H1 (cell line): ENCODE measurements around the gene BRPF1. TPM values are rescaled to one million over a fixed set of nuclear protein-coding genes. Genes with fewer than 3 reads are reported as not detected.

Experiments
- CTCF ChIA-PET: fragments of 300-600 bp; sonication (Branson Sonifier 250); formaldehyde crosslinking; loops from one replicate; lab custom pipeline; 2021; ENCODE audit not compliant: partially characterized antibody; lab: Charles Lee
- POLR2A ChIA-PET: fragments of 300-600 bp; sonication (Branson Sonifier 250); formaldehyde crosslinking; loops from one replicate; lab custom pipeline; 2021; ENCODE audit warnings: inconsistent platforms; ENCODE audit not compliant: partially characterized antibody; lab: Charles Lee
- DNase-seq, 2 experiments: peaks; one replicate each; pipeline versions ENCODE4 v3.0.0 to v3.0.0-alpha.2; 2010 to 2022; ENCODE audit warnings: low spot score in 2 of 2, low read depth in 1 of 2, mixed read lengths in 1 of 2
- FAIRE-seq: peaks from 2 replicates; lab custom pipeline; 2011; peaks lifted over from hg19 to GRCh38; lab: Jason Lieb, UNC
- H2AFZ ChIP-seq: 2 replicates; pipeline ENCODE4 v1.8.1; 2012; ENCODE audit warnings: low read length, inconsistent platforms
- H2AK5ac ChIP-seq: 2 replicates; pipeline ENCODE4 v1.6.1; 2013; ENCODE audit warnings: low read depth, low read length
- H2BK120ac ChIP-seq: replicated peaks from 2 replicates; pipeline ENCODE3; 2013; ENCODE audit warnings: low read depth, low read length, inconsistent platforms
- H2BK12ac ChIP-seq: 2 replicates; pipeline ENCODE4 v1.6.1; 2013; ENCODE audit warnings: low read depth, low read length
- H2BK15ac ChIP-seq: 2 replicates; pipeline ENCODE4 v1.6.1; 2013; ENCODE audit warnings: low read length
- H2BK20ac ChIP-seq: 2 replicates; pipeline ENCODE4 v1.6.1; 2013; ENCODE audit warnings: low read length
- H2BK5ac ChIP-seq: 2 replicates; pipeline ENCODE4 v1.6.1; 2013; ENCODE audit warnings: low read depth, low read length
- H3K14ac ChIP-seq: 2 replicates; pipeline ENCODE4 v1.6.1; 2013; ENCODE audit warnings: inconsistent platforms; ENCODE audit not compliant: insufficient read length
- H3K18ac ChIP-seq: 2 replicates; pipeline ENCODE4 v1.6.1; 2013; ENCODE audit warnings: low read length; ENCODE audit errors: extremely low read depth
- H3K23ac ChIP-seq: 2 replicates; pipeline ENCODE4 v1.6.1; 2013; ENCODE audit warnings: inconsistent platforms; ENCODE audit not compliant: insufficient read length
- H3K23me2 ChIP-seq: 2 replicates; pipeline ENCODE4 v1.6.1; 2013; ENCODE audit warnings: low read depth, low read length
- H3K27ac ChIP-seq: 2 replicates; pipeline ENCODE4 v1.6.1; 2011; ENCODE audit warnings: low read depth, low read length, inconsistent platforms
- H3K27me3 ChIP-seq, 4 experiments: replicated peaks in 1 of 4; 1 replicate in 1 of 4; 2 replicates in 3 of 4; pipeline versions ENCODE4 v1.6.1 to v1.8.1; 2011 to 2013; ENCODE audit warnings: low read length in 3 of 4, mild to moderate bottlenecking in 3 of 4, inconsistent platforms in 2 of 4, mixed read lengths in 2 of 4, moderate library complexity in 1 of 4; ENCODE audit not compliant: control insufficient read depth in 3 of 4, insufficient read depth in 3 of 4; ENCODE audit errors: extremely low read depth in 1 of 4
- H3K36me3 ChIP-seq, 4 experiments: 2 replicates each; pipeline versions ENCODE4 v1.6.1 to v1.8.1; 2011 to 2013; ENCODE audit warnings: mild to moderate bottlenecking in 4 of 4, low read length in 3 of 4, moderate library complexity in 2 of 4, control low read depth in 1 of 4, inconsistent platforms in 1 of 4; ENCODE audit not compliant: insufficient read depth in 4 of 4, control insufficient read depth in 2 of 4
- H3K4ac ChIP-seq: replicated peaks from 2 replicates; pipeline ENCODE3; 2013; ENCODE audit warnings: low read length, low read depth, mixed read lengths, inconsistent platforms; ENCODE audit not compliant: insufficient read length
- H3K4me1 ChIP-seq, 4 experiments: replicated peaks in 1 of 4; 1 replicate in 1 of 4; 2 replicates in 3 of 4; pipeline versions ENCODE4 v1.6.1 to v1.8.1; 2011 to 2013; ENCODE audit warnings: low read length in 3 of 4, inconsistent platforms in 2 of 4, mixed read lengths in 1 of 4; ENCODE audit not compliant: insufficient read depth in 4 of 4, control insufficient read depth in 3 of 4
- H3K4me2 ChIP-seq, 2 experiments: 2 replicates each; pipeline versions ENCODE4 v1.6.1 to v1.8.1; 2011 to 2013; ENCODE audit warnings: low read depth in 2 of 2, low read length in 2 of 2, control low read depth in 1 of 2, inconsistent platforms in 1 of 2, mild to moderate bottlenecking in 1 of 2; ENCODE audit not compliant: insufficient read depth in 1 of 2
- H3K4me3 ChIP-seq, 4 experiments: fragments of 200-600, 300-600 bp in 1 of 4; sonication (generic), shearing (Covaris generic), sonication (Bioruptor Twin) in 1 of 4; 2 replicates each; pipeline versions ENCODE4 v1.5.1 to v1.8.1; 2011 to 2016; ENCODE audit warnings: low read length in 4 of 4, low read depth in 3 of 4, control low read depth in 2 of 4, inconsistent platforms in 2 of 4, mild to moderate bottlenecking in 2 of 4, mixed read lengths in 1 of 4, moderate library complexity in 1 of 4; ENCODE audit not compliant: insufficient read depth in 2 of 4; ENCODE audit errors: extremely low read depth in 1 of 4
- H3K56ac ChIP-seq: replicated peaks from 2 replicates; pipeline ENCODE3; 2013; ENCODE audit warnings: low read depth, mild to moderate bottlenecking, mixed read lengths, low read length, inconsistent platforms; ENCODE audit not compliant: insufficient read length
- H3K79me1 ChIP-seq: 2 replicates; pipeline ENCODE4 v1.6.1; 2013; ENCODE audit warnings: low read depth, low read length, control low read depth
- H3K79me2 ChIP-seq, 2 experiments: 2 replicates each; pipeline versions ENCODE4 v1.6.1 to v1.8.1; 2012 to 2013; ENCODE audit warnings: low read length in 2 of 2, mild to moderate bottlenecking in 2 of 2, inconsistent platforms in 1 of 2; ENCODE audit not compliant: insufficient read depth in 2 of 2, control insufficient read depth in 1 of 2
- H3K9ac ChIP-seq, 4 experiments: replicated peaks in 1 of 4; 1 replicate in 1 of 4; 2 replicates in 3 of 4; pipeline versions ENCODE4 v1.6.1 to v1.8.1; 2011 to 2013; ENCODE audit warnings: low read depth in 3 of 4, low read length in 3 of 4, control low read depth in 2 of 4, mild to moderate bottlenecking in 2 of 4, moderate library complexity in 2 of 4, inconsistent platforms in 1 of 4; ENCODE audit errors: extremely low read depth in 1 of 4
- H3K9me3 ChIP-seq, 2 experiments: 2 replicates each; pipeline versions ENCODE4 v1.6.1 to v1.8.1; 2012 to 2013; ENCODE audit warnings: mild to moderate bottlenecking in 2 of 2, moderate library complexity in 2 of 2, control low read depth in 1 of 2, inconsistent platforms in 1 of 2, low read depth in 1 of 2, low read length in 1 of 2, mixed read lengths in 1 of 2; ENCODE audit not compliant: insufficient read depth in 2 of 2
- H4K20me1 ChIP-seq, 2 experiments: replicated peaks in 1 of 2; 2 replicates each; pipeline versions ENCODE3 to v1.8.1; 2011 to 2013; ENCODE audit warnings: inconsistent platforms in 2 of 2, low read length in 2 of 2, mild to moderate bottlenecking in 1 of 2; ENCODE audit not compliant: insufficient read depth in 2 of 2, control insufficient read depth in 1 of 2
- H4K5ac ChIP-seq: 2 replicates; pipeline ENCODE4 v1.6.1; 2013; ENCODE audit warnings: low read length, low read depth, mixed read lengths, inconsistent platforms; ENCODE audit not compliant: insufficient read length
- H4K8ac ChIP-seq: 2 replicates; pipeline ENCODE4 v1.8.0; 2013; ENCODE audit warnings: mild to moderate bottlenecking, moderate library complexity, low read length, inconsistent platforms; ENCODE audit not compliant: insufficient read depth; ENCODE audit errors: extremely low read depth
- H4K91ac ChIP-seq: replicated peaks from 2 replicates; pipeline ENCODE3; 2013; ENCODE audit warnings: low read length, mixed read lengths, inconsistent platforms; ENCODE audit not compliant: insufficient read length
- HDAC6 ChIP-seq: IDR thresholded peaks from one replicate; pipeline ENCODE4 v1.7.1; 2012; ENCODE audit warnings: low read depth, mild to moderate bottlenecking, inconsistent platforms, low read length, moderate library complexity
- KDM5A ChIP-seq: fragments of 200-600 bp; IDR thresholded peaks from 2 replicates; pipeline ENCODE4 v1.7.1; 2012; ENCODE audit warnings: mild to moderate bottlenecking, low read length, inconsistent platforms, mixed read lengths
- SAP30 ChIP-seq: fragments of 300-600 bp; sonication (generic); IDR thresholded peaks from 2 replicates; pipeline ENCODE4 v1.7.1; 2012; ENCODE audit warnings: low read length, moderate library complexity, mild to moderate bottlenecking, inconsistent platforms; ENCODE audit not compliant: insufficient read depth, insufficient replicate concordance
- SP2 ChIP-seq: IDR thresholded peaks from 2 replicates; pipeline ENCODE4 v1.6.1; 2012; ENCODE audit warnings: mild to moderate bottlenecking, low read length, inconsistent platforms
- SRF ChIP-seq: IDR thresholded peaks from 2 replicates; pipeline ENCODE4 v1.6.1; 2011; ENCODE audit warnings: mild to moderate bottlenecking, low read depth, low read length, moderate library complexity
- TAF1 ChIP-seq: IDR thresholded peaks from 2 replicates; pipeline ENCODE4 v1.6.1; 2011; ENCODE audit warnings: mild to moderate bottlenecking, low read depth, low read length
- TAF7 ChIP-seq: optimal IDR thresholded peaks from 2 replicates; pipeline ENCODE3; 2011; ENCODE audit warnings: low read depth, mild to moderate bottlenecking, inconsistent platforms, low read length, moderate library complexity, borderline replicate concordance
- WGBS, 2 experiments: shearing (Covaris generic) in 1 of 2; methylation state at CpG; one replicate each; pipeline versions ENCODE4 v1.1.6 to v1.1.7; 2013 to 2015; ENCODE audit warnings: low lambda C conversion rate in 2 of 2, mixed read lengths in 2 of 2, inconsistent platforms in 1 of 2, low coverage in 1 of 2, missing lambda C conversion rate in 1 of 2; ENCODE audit not compliant: insufficient replicate concordance in 2 of 2, insufficient coverage in 1 of 2, insufficient read length in 1 of 2; ENCODE audit errors: extremely low coverage in 1 of 2, missing lambda C conversion rate in 1 of 2; 5-methylcytosine and 5-hydroxymethylcytosine counted together
- polyA plus RNA-seq, 7 experiments: library from polyadenylated mRNA; depleted of rRNA in 3 of 7; stranded (reverse) in 5 of 7; unstranded in 2 of 7; fragments of >200 nt in 5 of 7; fragments of 200-250 nt in 2 of 7; gene quantifications; 1 replicate in 5 of 7; 2 replicates in 1 of 7; 4 replicates in 1 of 7; pipeline versions ENCODE4 v1.2.1 to v1.2.3, GENCODE V29; 2011 to 2013; ENCODE audit warnings: missing spikeins in 2 of 7, mixed read lengths in 2 of 7
- total RNA-seq: library from RNA; stranded (reverse); fragmentation: NEBNext Ultra II Directional; extraction: Animal tissue kit (Norgen Biotek cat#: 25700); gene quantifications from 2 replicates; pipeline ENCODE4 v1.2.1, GENCODE V29; 2021

BRPF1 gene
- total and polyA plus RNA-seq, 2 of the 8 experiments (the other 6 are each of a cell fraction or from before 2014, with no cell fraction given), result 11.3 to 21.7 TPM

DNA sequence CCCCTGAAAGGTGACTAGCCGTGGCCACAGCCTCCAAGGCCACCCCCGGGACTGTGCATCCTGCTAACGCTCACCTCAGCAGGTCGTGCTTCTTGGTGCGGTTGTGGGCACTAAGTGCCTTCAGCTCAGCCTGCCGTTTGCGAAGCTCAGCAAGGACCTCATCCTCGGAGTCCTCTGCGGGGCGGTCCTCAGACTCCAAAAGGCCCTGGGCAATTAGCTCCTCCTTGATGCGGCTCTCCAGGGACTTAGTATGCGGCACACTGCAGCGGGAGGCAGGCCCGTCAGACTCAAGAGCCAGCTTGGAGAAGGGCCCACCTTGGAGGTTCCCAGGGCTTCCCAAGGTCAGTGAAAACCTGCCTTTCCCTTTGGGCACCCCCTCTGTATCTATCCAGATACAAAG, 52.4 kb downstream of the BRPF1 start:
- Histone ChIP-seq H3K23ac (no peak overlapping the region), H3K4me2 (no peak overlapping the region), H2BK15ac (no peak overlapping the region), H4K5ac (no peak overlapping the region), H3K23me2 (no peaks in the 10 kb centered on the region), H2AK5ac (no peak overlapping the region), H3K18ac (no peak overlapping the region), H2BK120ac (no peak overlapping the region), H2AFZ (no peak overlapping the region), H2BK20ac (no peak overlapping the region), H3K27me3 (no peaks in the 10 kb centered on the region), H3K9me3 (no peaks in the 10 kb centered on the region), H3K4me3 (no peak overlapping the region), H4K8ac (no peak overlapping the region; the same call in 1 of the 2 replicates), H2BK12ac (no peak overlapping the region), H3K27ac (no peak overlapping the region), H4K91ac (no peak overlapping the region), H3K56ac (no peak overlapping the region), H3K9ac (no peak overlapping the region; a peak in 2 of 7 replicates), H4K20me1 (peaks cover 0 to 1% of the 10 kb centered on the region in 2 experiments), H3K79me2 (no peaks in the 10 kb centered on the region), H3K36me3 (peaks cover 4 to 49% (median 28%) of the 10 kb centered on the region in 4 experiments), H3K79me1 (no peaks in the 10 kb centered on the region), H3K14ac (no peak overlapping the region), H3K4me1 (no peaks in the 10 kb centered on the region), H2BK5ac (no peak overlapping the region), H3K4ac (no peak overlapping the region)
- DNase-seq (no peak), FAIRE-seq (no peak)
- WGBS, 2 experiments, result 96% methylated on average over 14 of the region's 14 CpGs; no CpG with 5 or more reads in 1 of the 2 experiments
- POLR2A ChIA-PET, result interaction anchor here (0.5 to 2.4 kb wide), 5 partner anchors 9 to 167 kb away, joined by 3 to 10 read pairs (median 4); partner anchors contain the start of genes ARPC4 and TADA3
- CTCF ChIA-PET, result interaction anchor here (0.7 to 1.3 kb wide), 3 partner anchors 10 to 686 kb away, joined by 3 to 4 read pairs (median 3); no protein-coding TSS in a partner anchor
- no peak for TF ChIP-seq SAP30
- TF ChIP-seq SRF, result no peak
- TF ChIP-seq HDAC6, result no peak
- no peak for TF ChIP-seq TAF7
- TF ChIP-seq TAF1, result no peak
- no peak for TF ChIP-seq SP2
- no peak for TF ChIP-seq KDM5A
